Left ventricle myocardium inferior (tissue), 1 donor: ENCODE measurements around the gene CCND3. TPM values are rescaled to one million over a fixed set of nuclear protein-coding genes. Genes with fewer than 3 reads are reported as not detected.
A peak's percentile ranks its signal among the peaks of the same experiment; 100 is the strongest.

Experiments used
- DNase-seq: peaks from one replicate; pipeline ENCODE4 v3.0.0-alpha.2; 2020
- H3K27ac ChIP-seq: fragments of 200-600 bp; replicated peaks from 2 replicates; pipeline ENCODE4 v1.8.0; 2021
- H3K27me3 ChIP-seq: fragments of 200-600 bp; 2 replicates; pipeline ENCODE4 v1.8.0; 2021; ENCODE audit warnings: low read depth
- H3K36me3 ChIP-seq: fragments of 200-600 bp; 2 replicates; pipeline ENCODE4 v1.8.0; 2021
- H3K4me1 ChIP-seq: fragments of 200-600 bp; 2 replicates; pipeline ENCODE4 v1.8.0; 2021
- H3K4me3 ChIP-seq: fragments of 200-600 bp; 2 replicates; pipeline ENCODE4 v1.8.0; 2021; ENCODE audit warnings: mild to moderate bottlenecking, moderate library complexity
- H3K9me3 ChIP-seq: fragments of 200-600 bp; replicated peaks from 2 replicates; pipeline ENCODE4 v1.8.0; 2021
- intact Hi-C: fragments of 100-400 bp; cut with micrococcal nuclease; formaldehyde crosslinking; loops from one replicate; pipeline ENCODE4 v1.11.0; 2022
- total RNA-seq: library from RNA; stranded (reverse); fragmentation: NEBNext Ultra II Directional; extraction: Animal tissue kit (Norgen Biotek cat#: 25700); gene quantifications from one replicate; pipeline ENCODE4 v1.2.1, GENCODE V29; 2021
- TF ChIP-seq, protein P1 (sequence below): fragments of 200-600 bp; IDR thresholded peaks from 2 replicates; pipeline ENCODE4 v1.8.0; 2021; ENCODE audit warnings: antibody characterized with exemption, mild to moderate bottlenecking, borderline replicate concordance
- donor health status: DM: no; HTN: yes; CAD: no; lungs with severe emphysema.

The CCND3 gene
- total RNA-seq, 1 donor from 2014 or later: 44.5 TPM

DNA sequence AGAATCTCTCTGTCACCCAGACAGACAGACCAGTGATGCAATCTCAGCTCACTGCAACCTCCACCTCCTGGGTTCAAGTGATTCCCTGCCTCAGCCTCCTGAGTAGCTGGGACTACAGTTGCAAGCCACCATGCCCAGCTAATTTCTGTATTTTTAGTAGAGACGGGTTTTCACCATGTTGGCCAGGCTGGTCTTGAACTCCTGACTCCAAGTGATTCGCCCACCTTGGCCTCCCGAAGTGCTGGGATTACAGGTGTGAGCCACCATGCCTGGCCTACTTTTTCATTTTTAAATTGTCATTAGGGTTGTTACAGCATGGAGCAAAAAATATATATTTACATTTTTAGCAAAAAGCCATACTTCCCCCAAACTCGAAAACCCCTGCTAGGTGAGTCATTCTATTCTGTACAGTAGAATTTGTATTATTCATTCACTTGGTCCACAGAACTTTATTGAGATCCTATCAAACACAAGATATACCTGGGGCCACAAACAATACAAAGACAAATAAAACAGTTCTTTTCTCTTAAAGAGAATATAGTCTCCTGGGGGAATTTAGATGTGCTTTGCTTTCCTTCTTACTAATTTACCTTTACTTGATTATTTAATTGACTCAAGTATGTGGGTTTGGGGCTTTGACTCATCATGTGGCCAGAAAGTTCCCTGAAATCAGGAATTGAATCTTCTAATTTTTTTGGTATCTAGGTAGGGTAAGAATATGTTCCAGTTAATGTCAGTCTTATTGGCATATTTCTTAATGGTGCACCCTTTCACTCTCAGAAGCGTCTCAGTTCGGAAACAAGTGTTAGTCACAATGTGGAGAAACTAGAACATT, 16.6 kb upstream of the CCND3 start:
- TF ChIP-seq, protein P1, sequence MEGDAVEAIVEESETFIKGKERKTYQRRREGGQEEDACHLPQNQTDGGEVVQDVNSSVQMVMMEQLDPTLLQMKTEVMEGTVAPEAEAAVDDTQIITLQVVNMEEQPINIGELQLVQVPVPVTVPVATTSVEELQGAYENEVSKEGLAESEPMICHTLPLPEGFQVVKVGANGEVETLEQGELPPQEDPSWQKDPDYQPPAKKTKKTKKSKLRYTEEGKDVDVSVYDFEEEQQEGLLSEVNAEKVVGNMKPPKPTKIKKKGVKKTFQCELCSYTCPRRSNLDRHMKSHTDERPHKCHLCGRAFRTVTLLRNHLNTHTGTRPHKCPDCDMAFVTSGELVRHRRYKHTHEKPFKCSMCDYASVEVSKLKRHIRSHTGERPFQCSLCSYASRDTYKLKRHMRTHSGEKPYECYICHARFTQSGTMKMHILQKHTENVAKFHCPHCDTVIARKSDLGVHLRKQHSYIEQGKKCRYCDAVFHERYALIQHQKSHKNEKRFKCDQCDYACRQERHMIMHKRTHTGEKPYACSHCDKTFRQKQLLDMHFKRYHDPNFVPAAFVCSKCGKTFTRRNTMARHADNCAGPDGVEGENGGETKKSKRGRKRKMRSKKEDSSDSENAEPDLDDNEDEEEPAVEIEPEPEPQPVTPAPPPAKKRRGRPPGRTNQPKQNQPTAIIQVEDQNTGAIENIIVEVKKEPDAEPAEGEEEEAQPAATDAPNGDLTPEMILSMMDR: no peak
- no peaks in the 10 kb centered on the region for H3K27me3 ChIP-seq
- no peaks in the 10 kb centered on the region for H3K9me3 ChIP-seq
- intact Hi-C loops: no loop called here
- H3K27ac ChIP-seq: no peak overlapping the region
- no peaks in the 10 kb centered on the region for H3K36me3 ChIP-seq
- no peaks in the 10 kb centered on the region for H3K4me1 ChIP-seq
- no peak for DNase-seq
- no peak overlapping the region for H3K4me3 ChIP-seq

DNA sequence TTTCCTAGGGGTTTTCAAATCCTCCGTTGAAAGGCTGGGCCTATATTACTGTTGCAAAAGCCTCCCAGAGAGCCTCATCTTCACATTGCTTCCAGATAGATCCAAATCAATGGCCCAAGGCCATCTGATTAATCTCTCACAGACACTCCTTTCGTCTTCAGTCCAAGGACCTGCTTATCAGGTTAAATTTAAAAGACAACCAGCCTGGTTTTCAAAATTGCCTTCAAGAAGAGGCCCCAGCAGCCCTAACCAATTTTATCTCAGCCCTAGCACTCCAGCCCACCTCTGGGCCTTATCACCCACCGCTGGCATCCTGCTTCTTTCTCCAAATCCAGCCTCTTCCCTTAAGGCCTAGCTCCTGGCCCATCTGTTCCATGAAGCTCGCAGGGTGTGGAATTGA, 15.5 kb upstream of the CCND3 start:
- Histone ChIP-seq H3K4me3 (no peak overlapping the region), H3K4me1 (no peaks in the 10 kb centered on the region), H3K27ac (no peak overlapping the region), H3K9me3 (no peaks in the 10 kb centered on the region), H3K27me3 (no peaks in the 10 kb centered on the region), H3K36me3 (no peaks in the 10 kb centered on the region)
- TF ChIP-seq, protein P1: no peak
- intact Hi-C loops: no loop called here
- no peak for DNase-seq

DNA sequence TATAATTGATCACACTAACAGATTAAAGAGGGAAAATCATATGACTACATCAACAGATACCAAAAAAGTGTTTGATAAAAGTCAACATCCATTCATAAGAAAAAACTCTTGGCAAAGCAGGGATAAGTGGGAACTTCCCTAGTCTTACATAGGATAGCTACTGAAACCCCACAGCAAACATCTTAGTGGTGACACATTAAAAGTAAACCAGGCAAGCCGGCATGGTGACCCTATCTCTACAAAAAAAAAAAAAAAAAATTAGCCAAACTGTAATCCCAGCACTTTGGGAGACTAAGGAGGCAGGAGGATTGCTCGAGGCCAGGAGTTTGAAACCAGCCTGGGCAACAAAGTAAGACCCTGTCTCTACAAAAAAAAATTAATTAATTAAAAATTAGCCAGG, 13.8 kb upstream of the CCND3 start:
- Histone ChIP-seq H3K9me3 (no peaks in the 10 kb centered on the region), H3K27ac (no peak overlapping the region), H3K4me1 (no peaks in the 10 kb centered on the region), H3K4me3 (no peak overlapping the region), H3K36me3 (no peaks in the 10 kb centered on the region), H3K27me3 (no peaks in the 10 kb centered on the region)
- intact Hi-C loops: no loop called here
- DNase-seq: no peak
- TF ChIP-seq, protein P1: no peak

DNA sequence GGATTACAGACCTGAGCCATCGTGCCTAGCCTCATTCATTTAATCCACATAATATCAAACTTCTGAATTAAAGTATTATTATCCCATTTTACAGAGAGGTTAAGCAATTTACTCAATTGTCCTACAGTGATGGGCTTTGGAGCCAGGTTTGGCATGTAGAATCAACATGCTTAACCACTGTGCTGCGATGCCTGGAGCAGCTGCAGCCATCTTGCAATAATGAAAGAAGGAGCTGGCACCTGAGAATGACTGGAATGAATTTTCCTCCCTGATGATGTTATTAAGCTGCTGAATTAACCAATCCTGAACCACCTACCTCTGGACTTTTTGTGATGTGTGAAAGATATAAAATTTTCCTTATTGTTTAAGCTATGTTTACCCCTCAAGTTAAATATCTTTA, 13.1 kb upstream of the CCND3 start:
- no peak overlapping the region for H3K27ac ChIP-seq
- no peaks in the 10 kb centered on the region for H3K4me1 ChIP-seq
- no peaks in the 10 kb centered on the region for H3K36me3 ChIP-seq
- no peak for DNase-seq
- TF ChIP-seq, protein P1: no peak
- H3K27me3 ChIP-seq: no peaks in the 10 kb centered on the region
- H3K9me3 ChIP-seq: no peaks in the 10 kb centered on the region
- H3K4me3 ChIP-seq: no peak overlapping the region
- intact Hi-C loops: no loop called here

DNA sequence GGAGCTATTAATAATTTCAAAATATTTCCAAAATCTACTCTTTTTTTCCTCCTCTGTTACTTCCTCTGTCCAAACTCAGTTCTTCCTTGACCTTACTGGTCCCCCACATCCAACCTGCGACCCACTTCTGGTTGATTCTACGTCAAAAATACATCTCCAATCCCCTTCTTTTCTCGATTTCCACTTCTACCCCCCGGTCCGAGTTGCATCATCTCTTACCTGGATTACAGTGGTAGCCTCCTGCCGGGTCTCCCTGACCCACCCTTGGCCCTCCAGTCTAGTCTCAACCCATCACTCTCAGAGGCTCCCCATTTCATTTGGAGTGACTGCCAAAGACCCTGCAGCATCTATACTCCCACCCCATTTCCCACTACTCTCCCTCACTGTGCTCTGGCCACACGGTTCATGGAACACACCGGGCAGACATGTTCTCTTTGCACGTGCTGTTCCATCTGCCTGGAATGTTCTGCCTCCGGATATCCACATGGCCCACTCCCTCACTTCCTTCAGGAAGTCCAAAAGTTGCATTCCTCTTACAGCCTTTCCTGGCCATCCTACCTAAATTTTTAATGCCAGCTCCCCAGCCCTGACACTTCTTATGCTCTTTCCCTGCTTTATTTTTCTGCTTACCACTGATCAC, 6.1 kb upstream of the CCND3 start:
- Histone ChIP-seq H3K9me3 (no peaks in the 10 kb centered on the region), H3K27me3 (no peaks in the 10 kb centered on the region), H3K27ac (peak overlapping the region; percentile 74), H3K36me3 (no peaks in the 10 kb centered on the region), H3K4me1 (peaks cover 11% of the 10 kb centered on the region), H3K4me3 (no peak overlapping the region)
- DNase-seq: no peak
- intact Hi-C loops: no loop called here
- TF ChIP-seq, protein P1: no peak
